ENCODE measurements around the gene KCNT1.

DNA sequence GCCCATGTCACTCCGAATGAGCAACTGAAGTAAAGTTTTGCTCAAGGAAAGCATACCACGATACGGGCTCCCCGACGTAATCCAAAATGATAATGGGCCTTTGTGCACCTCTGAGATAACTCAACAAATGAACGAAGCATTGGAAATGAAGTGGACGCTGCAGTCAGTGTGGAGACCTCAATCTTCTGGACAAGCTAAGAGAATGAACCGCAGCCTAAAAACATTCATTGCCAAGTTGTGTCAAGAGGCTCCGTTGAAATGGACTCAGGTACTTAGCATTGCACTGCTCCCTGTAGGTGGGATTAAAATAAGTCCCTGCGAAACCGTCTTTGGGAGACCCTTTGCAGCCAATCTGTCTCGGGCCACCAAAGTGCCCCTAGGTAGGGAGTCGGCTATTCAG lies 42.7 kb upstream of the KCNT1 start:
- TF ChIP-seq, protein P1, sequence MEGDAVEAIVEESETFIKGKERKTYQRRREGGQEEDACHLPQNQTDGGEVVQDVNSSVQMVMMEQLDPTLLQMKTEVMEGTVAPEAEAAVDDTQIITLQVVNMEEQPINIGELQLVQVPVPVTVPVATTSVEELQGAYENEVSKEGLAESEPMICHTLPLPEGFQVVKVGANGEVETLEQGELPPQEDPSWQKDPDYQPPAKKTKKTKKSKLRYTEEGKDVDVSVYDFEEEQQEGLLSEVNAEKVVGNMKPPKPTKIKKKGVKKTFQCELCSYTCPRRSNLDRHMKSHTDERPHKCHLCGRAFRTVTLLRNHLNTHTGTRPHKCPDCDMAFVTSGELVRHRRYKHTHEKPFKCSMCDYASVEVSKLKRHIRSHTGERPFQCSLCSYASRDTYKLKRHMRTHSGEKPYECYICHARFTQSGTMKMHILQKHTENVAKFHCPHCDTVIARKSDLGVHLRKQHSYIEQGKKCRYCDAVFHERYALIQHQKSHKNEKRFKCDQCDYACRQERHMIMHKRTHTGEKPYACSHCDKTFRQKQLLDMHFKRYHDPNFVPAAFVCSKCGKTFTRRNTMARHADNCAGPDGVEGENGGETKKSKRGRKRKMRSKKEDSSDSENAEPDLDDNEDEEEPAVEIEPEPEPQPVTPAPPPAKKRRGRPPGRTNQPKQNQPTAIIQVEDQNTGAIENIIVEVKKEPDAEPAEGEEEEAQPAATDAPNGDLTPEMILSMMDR (IDR thresholded peaks at IDR 0.05; ENCODE audit: extremely low read depth in 1 of 2, insufficient read depth in 1 of 2, low read depth in 1 of 2, low read length in 2 of 2), result no peak
- no peak for TF ChIP-seq POLR2A (IDR thresholded peaks at IDR 0.05; ENCODE audit: low read depth, low read length)
